Suprapubic skin (tissue), 4 donors: ENCODE measurements around the gene CENATAC.

Source experiments
- CTCF ChIP-seq, 2 donors: fragments of 200-600 bp in 1 of 2; fragments of 450-650 bp in 1 of 2; sonication (generic) in 1 of 2; IDR thresholded peaks; one replicate each; pipeline ENCODE4 v1.5.1; 2016 to 2019; ENCODE audit warnings: antibody characterized with exemption in 2 of 2, mild to moderate bottlenecking in 1 of 2, moderate library complexity in 1 of 2
- POLR2A ChIP-seq, 2 donors: fragments of 450-650 bp; IDR thresholded peaks; one replicate each; pipeline ENCODE4 v1.6.1; 2017; ENCODE audit warnings: antibody characterized with exemption in 2 of 2, mild to moderate bottlenecking in 2 of 2, moderate library complexity in 2 of 2
- POLR2AphosphoS5 ChIP-seq, 3 donors: sonication (generic); formaldehyde crosslinking; IDR thresholded peaks; one replicate each; pipeline ENCODE4 v1.6.1; 2017; ENCODE audit warnings: antibody characterized with exemption in 3 of 3

GRCh38 chr11:119015054-119015611 lies 17.2 kb downstream of the CENATAC start:
- no peak for TF ChIP-seq POLR2AphosphoS5 (IDR thresholded peaks at IDR 0.05)
- no peak for TF ChIP-seq POLR2A (IDR thresholded peaks at IDR 0.05)
- no peak for TF ChIP-seq CTCF (IDR thresholded peaks at IDR 0.05)
